Measurements from ENCODE around the gene KCNA2.

Gene KCNA2

GRCh38 chr1:110601332-110601731, 4.8 kb downstream of the KCNA2 start:
- no peak for DNase-seq

GRCh38 chr1:110600716-110601115, 5.4 kb downstream of the KCNA2 start:
- DNase-seq: no peak

GRCh38 chr1:110597966-110598365, 8.2 kb downstream of the KCNA2 start:
- DNase-seq: no peak

DNA sequence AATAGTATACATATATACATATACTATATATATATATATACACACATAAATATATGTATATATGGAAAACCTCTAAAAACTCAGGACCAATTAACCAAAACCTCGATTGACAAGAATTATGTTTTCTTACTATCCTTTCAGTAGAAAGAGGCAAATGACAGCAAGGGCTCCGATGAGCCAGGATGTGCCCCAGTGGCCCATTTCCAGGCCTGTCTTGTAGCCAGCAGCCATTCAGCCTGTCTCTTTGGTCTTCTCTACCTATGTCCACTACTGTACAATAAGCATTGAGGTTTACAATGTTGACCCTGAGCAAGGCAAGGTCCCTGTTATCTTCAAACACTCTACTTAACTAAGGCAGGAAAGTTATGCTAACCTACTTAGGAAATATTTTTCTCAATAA, 9.8 kb downstream of the KCNA2 start:
- no peak for DNase-seq

- no peak for DNase-seq
Observed at GRCh38 chr1:110595353-110595710, 10.8 kb downstream of the KCNA2 start.

- DNase-seq: no peak
Observed at GRCh38 chr1:110594456-110595352, 11.5 kb downstream of the KCNA2 start.

DNA sequence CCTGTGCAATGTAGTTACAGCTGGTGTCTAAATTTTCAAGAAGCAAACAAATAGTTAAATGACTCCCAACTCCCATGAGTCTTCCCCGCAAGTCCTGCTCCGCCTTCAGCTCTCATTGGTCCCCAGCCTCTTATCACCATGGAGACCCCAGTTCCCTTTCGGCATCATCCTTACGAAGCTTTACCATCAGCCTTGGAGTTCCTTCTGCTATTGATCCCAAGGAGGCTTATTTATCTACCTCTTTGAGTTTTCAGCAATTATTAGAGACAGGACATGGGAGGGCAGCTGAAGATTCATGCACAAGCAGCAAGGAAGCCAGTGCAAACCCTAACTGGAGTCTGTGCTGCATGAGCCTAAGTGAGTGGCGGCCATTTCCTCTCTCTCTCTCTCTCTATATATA, 12.3 kb downstream of the KCNA2 start:
- no peak for DNase-seq

- no peak for DNase-seq
Observed at GRCh38 chr1:110591956-110592355, 14.2 kb downstream of the KCNA2 start.

DNA sequence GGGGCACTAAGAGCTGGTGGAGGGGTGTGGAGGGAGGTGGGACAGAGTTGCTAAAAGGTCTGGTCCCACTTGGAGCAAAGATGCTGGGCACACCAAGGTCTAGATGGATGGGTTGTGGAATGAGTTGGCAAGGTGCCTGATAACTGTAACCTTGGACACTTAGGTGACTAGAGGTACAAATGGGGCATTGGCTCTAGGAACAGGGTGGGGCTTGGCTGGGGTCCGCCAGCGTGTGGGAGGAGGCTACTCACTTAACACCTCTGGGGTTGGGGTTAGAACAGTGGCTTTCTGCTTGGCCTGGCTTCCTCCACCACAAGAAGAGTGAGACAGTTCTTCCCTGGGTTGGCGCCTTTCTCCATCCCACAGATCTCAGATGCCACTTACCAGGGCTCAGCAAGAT, 17.2 kb downstream of the KCNA2 start:
- no peak for DNase-seq

GRCh38 chr1:110588486-110588885, 17.7 kb downstream of the KCNA2 start:
- DNase-seq: no peak

- DNase-seq: no peak
Observed at GRCh38 chr1:110587906-110588305, 18.3 kb downstream of the KCNA2 start.

DNA sequence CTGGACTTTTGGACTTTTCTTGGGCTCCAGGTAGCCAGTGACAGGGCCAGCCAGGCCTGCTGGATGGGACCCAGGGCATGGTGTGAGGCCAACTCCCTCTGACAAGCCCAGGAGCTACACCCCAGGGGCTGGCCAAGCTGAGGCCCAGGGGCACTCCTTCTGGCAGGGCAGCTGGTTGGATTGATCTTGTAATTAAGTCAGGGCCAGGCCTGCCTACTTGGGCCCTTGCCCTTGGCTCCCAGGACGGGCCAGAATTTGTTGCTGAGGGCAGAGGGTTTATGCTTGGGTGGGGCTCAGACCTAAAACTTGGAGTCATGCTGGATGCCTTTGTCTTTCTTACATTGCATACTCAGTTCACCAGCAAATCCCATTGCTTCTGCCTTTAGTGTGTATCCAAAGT, 20.7 kb downstream of the KCNA2 start:
- DNase-seq: no peak

- no peak for DNase-seq
Observed at GRCh38 chr1:110584045-110584444, 22.1 kb downstream of the KCNA2 start.

DNA sequence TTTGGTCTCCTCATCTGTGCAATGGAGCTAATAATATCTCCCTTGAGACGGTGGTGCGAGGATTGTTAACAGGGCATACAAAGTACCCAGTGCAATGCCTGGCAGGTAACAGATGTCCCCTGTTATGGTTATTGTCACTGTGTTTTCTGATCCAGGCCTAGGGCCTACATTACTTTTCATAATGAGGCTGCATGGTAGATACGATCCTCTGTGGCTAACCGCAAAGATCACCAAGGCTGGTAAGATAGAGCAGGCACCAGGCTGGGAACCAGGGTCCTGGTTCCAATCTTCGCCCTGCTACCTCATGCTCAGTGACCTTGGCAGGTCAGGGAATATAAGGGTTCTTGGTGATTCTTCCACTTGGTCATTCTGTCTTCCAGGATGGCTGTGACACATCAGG, 22.7 kb downstream of the KCNA2 start:
- DNase-seq: no peak

DNA sequence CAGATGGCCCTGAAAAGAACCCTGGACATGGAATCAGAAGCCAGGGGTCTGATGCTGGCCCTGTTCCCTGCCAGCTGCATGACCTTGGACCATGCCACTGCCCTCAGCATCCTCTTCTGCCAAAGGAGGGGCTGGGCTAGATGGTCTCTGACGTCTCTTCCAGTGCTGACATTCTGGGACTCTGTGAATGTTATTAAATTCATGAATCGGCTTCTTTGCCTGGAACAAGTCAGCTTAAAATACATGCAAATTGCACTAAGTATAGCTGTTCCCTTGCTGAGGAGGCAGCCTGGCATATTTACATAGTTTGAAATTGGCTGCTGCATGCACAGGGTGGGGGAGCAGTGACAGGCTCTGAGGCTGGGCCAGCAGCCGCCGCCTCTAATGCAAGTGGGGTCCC, 23.8 kb downstream of the KCNA2 start:
- no peak for DNase-seq

- DNase-seq: no peak
Observed at GRCh38 chr1:110581682-110582145, 24.4 kb downstream of the KCNA2 start.

DNA sequence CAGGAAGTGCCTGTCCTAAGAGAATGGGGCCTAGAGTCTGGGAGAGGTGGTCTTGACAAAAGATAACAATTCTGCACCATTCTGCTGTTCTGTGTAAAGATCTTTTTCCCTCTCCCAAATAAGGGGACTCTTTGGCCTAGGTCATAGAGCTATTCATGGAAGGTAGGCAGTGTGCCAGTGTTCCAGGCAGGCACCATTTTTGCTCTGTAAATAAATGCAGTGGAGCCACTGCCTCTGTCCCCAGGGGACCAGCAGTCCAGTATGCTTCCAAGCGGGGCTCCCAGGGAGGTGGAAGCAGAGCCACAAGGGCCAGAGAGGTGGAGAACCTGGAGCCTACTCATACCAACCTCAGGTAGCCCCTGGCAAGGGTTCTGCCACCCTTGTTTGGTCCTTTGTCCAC, 25.9 kb downstream of the KCNA2 start:
- no peak for DNase-seq

DNA sequence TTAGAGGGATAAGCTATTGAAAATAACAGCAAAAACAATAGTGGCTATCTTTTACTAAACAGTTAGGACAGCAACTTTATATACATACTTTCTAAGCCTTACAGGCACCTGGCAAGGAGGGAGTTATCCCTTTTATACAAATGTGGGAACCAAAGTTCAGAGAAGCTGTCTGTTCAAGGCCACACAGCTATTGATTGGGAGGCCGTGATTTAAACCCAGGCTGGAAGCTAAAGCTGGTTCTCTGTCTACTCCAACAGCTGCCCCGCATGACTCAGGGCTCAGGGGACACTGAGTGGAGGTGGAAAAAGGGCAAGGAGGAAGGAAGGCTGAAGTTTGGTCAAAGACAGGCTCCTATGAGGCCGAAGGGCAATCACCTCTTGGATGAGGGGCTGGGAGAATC, 26.7 kb downstream of the KCNA2 start:
- no peak for DNase-seq

DNA sequence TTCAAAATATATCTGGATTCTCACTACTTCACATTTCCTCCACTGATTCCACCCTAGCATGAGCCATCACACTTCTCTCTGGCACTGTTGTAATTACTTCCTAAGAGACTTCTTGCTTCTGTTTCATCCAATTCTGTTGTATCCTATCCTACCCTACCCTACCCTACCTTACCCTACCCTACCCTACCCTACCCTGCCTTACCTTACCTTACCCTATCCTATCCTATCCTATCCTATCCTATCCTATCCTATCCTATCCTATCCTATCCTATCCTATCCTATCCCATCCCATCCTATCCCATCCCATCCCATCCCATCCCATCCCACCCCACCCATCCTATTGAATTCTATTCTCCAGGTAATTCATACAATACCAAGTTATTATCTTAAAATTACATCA, 29.7 kb downstream of the KCNA2 start:
- DNase-seq: no peak

DNA sequence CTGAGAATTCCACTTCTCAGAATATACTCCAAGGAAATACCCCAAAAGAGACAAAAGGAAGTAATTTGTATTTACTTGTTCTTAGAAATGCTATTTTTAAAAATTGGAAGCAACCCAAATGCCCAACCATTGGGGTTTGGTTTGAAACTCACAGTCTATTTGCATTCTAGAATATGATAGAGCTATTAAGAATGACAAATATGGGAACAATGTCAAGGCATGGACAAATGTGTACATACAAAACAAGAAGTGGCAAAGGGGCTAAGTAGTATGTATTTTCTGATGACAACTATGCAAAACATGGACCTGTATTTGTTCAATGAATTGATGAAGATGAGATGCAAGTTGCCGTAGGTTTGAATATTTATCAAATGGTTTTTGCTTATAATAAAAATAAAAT, 32.8 kb downstream of the KCNA2 start:
- DNase-seq: no peak

GRCh38 chr1:110572751-110573150, 33.4 kb downstream of the KCNA2 start:
- DNase-seq: no peak

GRCh38 chr1:110570901-110571300, 35.3 kb downstream of the KCNA2 start:
- DNase-seq: no peak

DNA sequence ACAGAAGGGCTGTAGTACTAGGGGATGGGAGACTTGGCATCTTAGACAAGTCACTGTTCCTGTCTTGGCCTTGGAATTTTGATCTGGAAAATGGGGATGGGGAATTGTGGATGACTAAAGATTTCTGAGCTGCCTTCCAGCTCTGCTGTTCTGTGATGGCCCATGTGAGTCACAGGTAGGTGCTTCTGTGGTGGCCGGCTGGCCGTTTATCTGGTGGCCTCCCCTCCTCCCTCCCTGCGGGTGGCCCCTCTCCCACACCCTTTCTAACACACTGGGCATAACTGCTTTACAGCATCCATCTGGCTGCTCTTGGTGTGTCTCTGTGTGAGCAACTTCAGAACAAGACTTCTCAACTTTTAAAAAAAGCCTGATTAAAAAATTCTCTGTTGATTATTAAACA, 35.9 kb downstream of the KCNA2 start:
- no peak for DNase-seq

- no peak for DNase-seq
Observed at GRCh38 chr1:110566836-110567235, 39.3 kb downstream of the KCNA2 start.

- no peak for DNase-seq
Observed at GRCh38 chr1:110565565-110565964, 40.6 kb downstream of the KCNA2 start.
